HT-29 (cell line): ENCODE measurements around the gene FGF19. TPM values are rescaled to one million over a fixed set of nuclear protein-coding genes. Genes with fewer than 3 reads are reported as not detected.
A peak's percentile ranks its signal among the peaks of the same experiment; 100 is the strongest.

Experiments
- DNase-seq: peaks from one replicate; pipeline ENCODE4 v3.0.0-alpha.2; 2015; ENCODE audit warnings: low spot score
- total RNA-seq: library from RNA; depleted of rRNA; stranded (reverse); fragments of >200 nt; shearing (Covaris generic); gene quantifications from 2 replicates; pipeline ENCODE4 v1.2.3, GENCODE V29; 2014

Gene FGF19
- total RNA-seq, 1 experiment from 2014 or later, result 131 TPM

DNA sequence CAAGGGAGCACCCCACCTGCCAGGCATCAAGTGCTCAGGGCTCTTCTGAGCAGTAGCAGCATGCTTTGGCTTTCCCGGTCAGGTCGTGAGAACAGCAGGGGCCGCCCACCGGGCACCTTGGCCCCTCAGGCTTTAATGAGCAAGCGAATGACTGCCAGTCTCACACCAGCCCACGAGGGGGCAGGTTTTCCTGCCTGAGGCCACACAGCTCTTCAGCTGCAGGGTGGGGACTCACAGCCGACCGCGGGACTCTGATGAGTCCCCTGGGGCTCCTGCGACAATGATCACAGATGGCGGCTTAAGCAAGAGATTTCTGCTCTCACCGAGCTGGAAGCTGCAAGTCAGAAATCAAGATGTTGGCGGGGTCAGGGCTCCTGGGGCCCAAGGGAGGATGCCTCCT is 14.3 kb upstream of the FGF19 start:
- peak; percentile 78 for DNase-seq

DNA sequence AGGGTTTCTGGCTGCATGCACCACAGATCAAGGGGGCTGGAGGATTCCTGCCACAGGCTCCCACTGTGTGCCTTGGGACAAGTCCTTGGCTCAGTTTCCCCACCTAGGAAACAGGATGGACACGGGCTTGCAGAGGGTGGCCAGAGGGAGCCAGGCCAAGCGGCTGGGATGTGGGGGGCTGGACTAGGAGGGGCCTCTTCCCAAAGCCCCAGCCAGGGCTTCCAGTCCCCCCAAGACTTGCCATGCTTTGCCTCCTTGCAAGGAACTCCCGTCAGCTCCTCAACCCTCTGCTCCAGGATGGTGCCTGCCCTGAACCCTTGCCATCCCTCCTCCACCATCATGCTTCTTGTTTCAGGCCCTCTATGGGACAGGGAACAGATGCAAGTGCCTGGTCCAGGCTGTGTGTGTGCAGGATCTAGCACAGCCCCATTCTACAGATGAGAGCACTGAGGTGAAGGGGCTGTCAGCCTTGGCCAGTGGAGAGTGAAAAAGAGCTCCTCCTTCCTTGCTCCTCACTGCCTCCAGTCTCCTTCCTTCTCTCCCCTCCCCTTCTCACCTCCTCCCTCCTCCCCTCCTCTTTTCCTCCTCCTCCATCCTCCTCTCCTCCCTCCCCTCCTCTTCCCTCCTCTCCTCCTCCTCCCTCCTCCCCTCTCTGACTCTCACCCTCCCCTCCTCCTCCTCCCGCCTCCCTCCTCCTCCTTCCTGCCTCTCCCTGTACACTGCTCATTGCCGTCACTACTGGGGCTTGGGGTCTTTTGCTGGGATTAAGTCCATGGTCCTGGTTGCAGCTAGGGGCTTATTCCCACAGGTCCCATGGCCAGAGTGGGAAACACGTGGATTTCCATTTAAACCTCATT is 13.3 kb upstream of the FGF19 start:
- no peak for DNase-seq

GRCh38 chr11:69716099-69716498 is 12.3 kb upstream of the FGF19 start:
- DNase-seq, result no peak

DNA sequence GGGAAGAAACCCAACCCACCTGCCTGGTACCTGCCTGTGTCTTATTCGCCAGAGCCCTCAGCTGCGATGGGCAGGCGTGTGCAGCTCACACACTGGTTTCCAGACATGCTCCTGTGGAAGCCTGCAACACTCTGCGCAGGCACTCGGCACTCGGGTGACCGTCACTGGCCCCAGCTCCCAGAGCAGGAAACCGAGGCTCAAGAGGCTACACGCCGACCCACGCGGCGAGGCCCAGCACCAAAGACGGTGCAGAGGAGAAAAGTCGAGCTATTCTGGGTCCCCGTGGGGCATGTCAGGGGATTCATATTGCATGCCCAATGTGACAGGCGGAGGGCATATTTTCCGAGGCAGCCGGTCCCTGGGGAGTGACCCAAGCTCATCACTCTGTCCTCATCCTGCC is 11.6 kb upstream of the FGF19 start:
- DNase-seq, result no peak

DNA sequence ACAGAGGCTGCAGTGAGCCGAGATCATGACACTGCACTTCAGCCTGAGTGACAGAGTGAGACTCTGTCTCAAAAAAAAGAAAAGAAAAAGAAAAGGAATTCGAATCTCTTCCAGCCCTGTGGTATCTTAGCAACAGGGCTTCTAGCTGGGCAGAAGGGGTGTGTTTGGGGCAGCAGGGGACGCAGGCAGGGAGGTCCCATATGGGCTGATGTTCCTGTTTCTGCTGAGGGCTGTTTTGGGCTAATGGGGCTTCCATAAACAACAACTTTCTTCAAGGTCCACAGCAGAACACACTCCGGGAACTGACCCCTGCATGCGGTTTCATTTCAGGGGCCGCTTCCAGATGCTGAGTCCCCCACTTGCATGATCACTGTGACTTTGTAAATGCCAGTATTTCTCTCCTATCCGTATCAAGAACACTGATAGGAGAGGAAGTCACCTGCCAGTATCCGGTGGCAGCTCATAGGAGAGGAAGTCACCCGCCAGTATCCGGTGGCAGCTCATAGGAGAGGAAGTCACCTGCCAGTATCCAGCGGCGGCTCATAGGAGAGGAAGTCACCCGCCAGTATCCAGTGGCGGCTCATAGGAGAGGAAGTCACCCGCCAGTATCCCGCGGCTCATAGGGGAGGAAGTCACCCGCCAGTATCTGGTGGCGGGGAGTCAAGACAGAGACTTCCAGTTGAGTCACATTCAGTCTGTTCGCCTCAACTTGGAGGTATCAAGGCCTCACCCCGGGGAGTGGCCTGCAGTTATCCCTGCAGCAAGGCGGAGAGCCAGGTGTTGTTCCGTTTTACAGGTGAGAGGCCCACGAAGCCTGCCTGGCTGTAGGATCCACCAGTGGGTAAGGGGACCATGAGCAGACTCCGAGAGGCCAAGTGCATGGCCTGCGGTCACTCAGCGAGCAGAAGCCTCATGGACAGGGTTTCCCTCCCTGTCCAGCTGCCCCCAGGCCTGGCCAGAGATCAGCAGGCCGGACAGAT is 8.3 kb upstream of the FGF19 start:
- DNase-seq, result no peak

DNA sequence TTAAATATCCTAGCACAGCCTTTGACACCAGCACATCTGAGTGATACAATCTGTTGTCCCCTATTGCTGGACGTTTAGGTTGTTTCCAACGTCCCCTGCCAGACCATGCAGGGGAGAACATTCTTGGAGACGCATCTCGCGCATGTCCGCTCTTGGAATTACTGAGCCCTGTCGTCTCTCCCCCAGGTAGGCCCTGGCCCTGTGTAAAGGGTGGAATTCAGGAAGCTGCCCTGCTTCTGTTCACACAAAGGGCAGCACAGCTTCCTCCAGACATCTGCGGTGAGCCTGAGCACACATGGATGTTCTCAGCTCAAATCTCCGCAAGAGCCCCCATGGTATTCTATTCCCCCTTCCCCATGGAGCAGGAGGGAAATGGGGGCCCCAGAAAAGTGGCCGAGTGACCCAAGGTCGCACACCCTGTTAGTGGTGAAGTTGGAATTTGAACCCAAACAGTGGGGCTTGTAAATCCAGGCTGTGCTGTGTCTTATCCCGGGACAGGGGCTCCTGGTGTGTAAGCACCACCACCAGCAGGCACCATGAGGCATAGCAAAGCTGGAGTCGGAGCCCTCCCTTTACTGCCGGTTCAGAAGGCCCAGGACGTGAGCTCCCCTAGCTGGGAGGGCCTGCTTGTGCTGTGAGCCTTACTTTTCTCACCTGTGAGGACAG is 5.0 kb upstream of the FGF19 start:
- DNase-seq, result no peak

- no peak for DNase-seq
These were observed 3.4 kb upstream of the FGF19 start for GRCh38 chr11:69707176-69707575.

DNA sequence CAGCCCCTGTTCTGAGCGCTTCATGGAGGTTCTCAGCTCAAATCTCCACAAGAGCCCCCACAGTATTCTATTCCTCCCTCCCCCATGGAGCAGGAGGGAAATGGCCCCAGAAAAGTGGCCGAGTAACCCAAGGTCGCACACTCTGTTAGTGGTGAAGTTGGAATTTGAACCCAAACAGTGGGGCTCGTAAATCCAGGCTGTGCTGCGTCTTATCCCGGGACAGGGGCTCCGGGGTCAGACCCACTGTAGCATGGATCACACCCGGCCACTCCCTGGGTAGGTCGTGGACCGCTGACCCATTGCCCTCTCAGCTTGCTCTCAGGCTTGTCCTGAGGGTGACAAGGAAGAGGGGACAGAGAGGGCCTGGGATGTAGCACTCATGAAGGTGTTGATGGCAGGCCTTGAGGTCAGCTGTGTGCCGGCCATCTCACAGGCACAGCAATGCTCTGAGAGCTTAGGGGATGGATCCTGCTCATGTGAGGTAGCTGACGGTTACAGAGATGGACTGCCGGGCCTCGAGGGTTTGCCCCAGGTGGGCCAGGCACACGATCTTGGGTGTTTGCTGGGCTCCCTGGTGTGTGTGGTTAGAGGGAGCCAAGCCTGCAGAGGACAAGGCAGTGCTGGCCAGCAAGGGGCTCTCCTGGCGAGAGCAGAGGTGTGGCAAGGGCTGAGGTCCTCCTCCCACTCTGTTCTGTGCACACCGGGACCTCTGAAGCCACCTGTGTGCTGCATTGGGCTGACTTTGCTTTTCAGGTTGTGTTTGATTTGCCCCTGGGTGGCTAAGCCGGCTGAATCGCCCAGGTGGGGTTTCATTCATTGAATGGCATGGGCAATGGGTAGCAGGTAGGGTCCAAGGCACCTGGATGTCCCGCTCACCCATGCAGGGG is 2.3 kb upstream of the FGF19 start:
- DNase-seq, result no peak

- DNase-seq, result no peak
These were observed 1.6 kb upstream of the FGF19 start for GRCh38 chr11:69705351-69705811.

DNA sequence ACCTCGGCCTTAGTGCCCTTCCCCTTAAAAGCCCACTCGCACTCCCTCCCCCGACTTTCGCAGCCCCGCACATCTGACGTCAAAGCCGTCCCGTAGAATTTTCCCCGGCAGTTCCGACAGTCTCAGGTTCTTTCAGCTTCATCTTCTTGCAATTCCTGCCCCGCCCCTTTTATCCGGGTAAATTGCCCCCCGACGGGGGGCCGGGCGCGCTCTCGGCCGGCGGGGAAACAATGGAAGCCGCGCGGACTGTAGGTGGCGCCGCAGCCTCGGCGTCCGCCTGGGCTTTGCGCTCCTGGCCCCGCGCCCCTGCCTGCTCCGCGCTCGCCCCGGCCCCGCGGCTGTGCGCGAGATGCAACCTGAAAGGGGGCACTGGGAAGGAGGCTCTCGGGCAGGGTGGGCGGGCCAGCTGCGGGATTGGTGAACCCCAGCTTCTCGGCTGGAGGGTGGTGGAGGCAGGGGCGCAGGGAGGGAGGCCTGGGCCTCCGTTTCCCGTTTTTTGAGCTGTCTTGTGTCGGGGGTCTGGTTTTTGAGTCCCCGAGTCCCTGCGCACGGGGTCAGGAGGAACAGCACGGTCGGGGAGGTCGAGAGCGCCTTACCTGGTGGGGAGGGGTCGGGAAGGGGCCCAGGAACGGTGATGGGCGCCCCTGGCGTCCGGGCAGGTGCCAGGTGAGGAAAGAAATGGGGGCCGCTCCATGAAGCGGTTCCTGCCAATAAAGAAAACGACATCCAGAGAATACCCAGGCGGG is 859 bp upstream of the FGF19 start:
- no peak for DNase-seq

DNA sequence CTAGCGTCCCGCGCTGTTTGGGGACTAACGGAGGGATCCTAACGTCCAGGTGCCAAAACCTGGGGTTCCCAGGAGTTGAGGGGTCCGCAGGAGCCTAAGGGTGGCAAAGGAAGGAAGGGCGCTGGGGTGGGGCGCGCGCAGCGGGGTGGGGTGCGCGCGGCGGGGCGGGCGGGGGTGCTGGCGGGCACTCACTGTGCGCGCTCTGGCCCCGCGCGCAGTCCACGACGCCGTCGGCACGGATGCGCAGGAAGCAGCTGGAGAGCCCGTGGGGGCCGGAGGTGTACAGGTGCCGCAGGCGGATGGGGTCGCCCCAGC is 412 bp downstream of the FGF19 start:
- DNase-seq, result no peak

GRCh38 chr11:69702769-69703452 is 911 bp downstream of the FGF19 start:
- no peak for DNase-seq

DNA sequence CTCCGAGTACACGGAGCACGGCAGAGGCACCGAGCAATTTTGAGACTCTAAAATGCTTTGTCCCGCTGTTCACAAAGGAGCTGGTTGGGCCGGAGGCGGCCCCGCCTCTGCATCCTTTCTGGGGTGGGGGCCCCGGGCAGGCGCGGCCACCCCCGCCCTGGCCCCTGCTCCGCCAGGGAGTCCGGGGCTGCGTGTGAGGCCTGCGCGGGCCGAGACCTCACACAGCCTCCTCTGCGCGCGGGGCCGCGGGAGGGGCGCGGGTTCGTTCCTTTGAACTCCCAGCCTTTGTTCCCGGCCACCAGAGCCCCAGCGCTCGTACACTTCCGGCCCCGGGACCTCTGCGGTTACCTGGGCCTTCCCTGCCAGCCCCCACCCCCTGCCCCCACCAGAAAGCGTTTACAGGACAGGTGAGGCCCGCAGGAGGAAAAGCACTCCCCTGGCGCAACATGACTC is 1.6 kb downstream of the FGF19 start:
- peak; percentile 64 for DNase-seq

GRCh38 chr11:69700278-69701140 is 3.3 kb downstream of the FGF19 start:
- peak; percentile 91 for DNase-seq

GRCh38 chr11:69699213-69699612 is 4.6 kb downstream of the FGF19 start:
- DNase-seq, result no peak

- DNase-seq, result no peak
These were observed 5.5 kb downstream of the FGF19 start for GRCh38 chr11:69698362-69698761.

- no peak for DNase-seq
These were observed 6.0 kb downstream of the FGF19 start for GRCh38 chr11:69697861-69698260.

- DNase-seq, result no peak
These were observed 6.4 kb downstream of the FGF19 start for GRCh38 chr11:69697469-69697843.
